Parathyroid adenoma (tissue), 2 donors: ENCODE results near the gene KRT31.

Experiments
- H2AFZ ChIP-seq: fragments of 300-600 bp; sonication (generic); one replicate; pipeline ENCODE4 v1.7.0; 2017; ENCODE audit warnings: antibody characterized with exemption, mild to moderate bottlenecking
- H3K27ac ChIP-seq: fragments of 300-600 bp; sonication (generic); one replicate; pipeline ENCODE4 v1.7.0; 2017
- H3K27me3 ChIP-seq: fragments of 300-600 bp; sonication (generic); one replicate; pipeline ENCODE4 v1.7.0; 2017; ENCODE audit warnings: low read length; ENCODE audit not compliant: control insufficient read depth, insufficient read depth
- H3K36me3 ChIP-seq: fragments of 300-600 bp; sonication (generic); one replicate; pipeline ENCODE4 v1.7.0; 2017; ENCODE audit warnings: low read length; ENCODE audit not compliant: control insufficient read depth, insufficient read depth
- H3K4me1 ChIP-seq: fragments of 300-600 bp; sonication (generic); one replicate; pipeline ENCODE4 v1.7.0; 2017; ENCODE audit warnings: control low read depth
- H3K4me2 ChIP-seq: fragments of 300-600 bp; sonication (generic); one replicate; pipeline ENCODE4 v1.7.0; 2017; ENCODE audit warnings: low read length
- H3K4me3 ChIP-seq: fragments of 300-600 bp; sonication (generic); one replicate; pipeline ENCODE4 v1.7.0; 2017; ENCODE audit warnings: low read depth, low read length
- H3K79me2 ChIP-seq: fragments of 300-600 bp; sonication (generic); one replicate; pipeline ENCODE4 v1.7.0; 2017; ENCODE audit warnings: control low read depth
- H3K9ac ChIP-seq: fragments of 300-600 bp; sonication (generic); one replicate; pipeline ENCODE4 v1.7.0; 2017; ENCODE audit warnings: mild to moderate bottlenecking
- H3K9me3 ChIP-seq: fragments of 300-600 bp; sonication (generic); one replicate; pipeline ENCODE4 v1.7.0; 2017; ENCODE audit warnings: low read length; ENCODE audit not compliant: control insufficient read depth
- TF ChIP-seq, protein P1 (sequence below): fragments of 300-600 bp; sonication (generic); IDR thresholded peaks from one replicate; pipeline ENCODE4 v1.7.0; 2017; ENCODE audit warnings: antibody characterized with exemption, mild to moderate bottlenecking
- donor health status: primary hyperparathyroidism.

The KRT31 gene

DNA sequence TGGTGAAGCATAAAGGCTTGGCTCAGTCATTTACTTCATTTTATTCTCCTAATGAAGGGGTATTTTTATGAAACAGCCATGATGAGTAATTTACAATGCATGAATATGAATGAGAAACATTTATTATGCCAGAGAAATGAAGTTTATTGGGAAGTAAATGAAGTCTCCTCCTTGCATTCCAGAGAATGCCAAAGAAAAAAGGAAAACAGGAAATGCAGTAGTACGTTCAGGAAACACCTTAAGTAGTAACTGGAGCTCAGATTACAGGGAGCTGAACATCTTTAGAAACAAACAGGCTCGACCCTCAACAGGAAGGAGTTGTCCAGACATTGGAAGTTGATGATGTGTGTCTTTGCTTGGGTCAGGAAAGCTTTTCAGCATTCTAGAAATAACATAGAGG, 19.9 kb downstream of the KRT31 start:
- H3K4me2 ChIP-seq: no peak overlapping the region
- H2AFZ ChIP-seq: no peak overlapping the region
- H3K9ac ChIP-seq: no peak overlapping the region
- TF ChIP-seq, protein P1, sequence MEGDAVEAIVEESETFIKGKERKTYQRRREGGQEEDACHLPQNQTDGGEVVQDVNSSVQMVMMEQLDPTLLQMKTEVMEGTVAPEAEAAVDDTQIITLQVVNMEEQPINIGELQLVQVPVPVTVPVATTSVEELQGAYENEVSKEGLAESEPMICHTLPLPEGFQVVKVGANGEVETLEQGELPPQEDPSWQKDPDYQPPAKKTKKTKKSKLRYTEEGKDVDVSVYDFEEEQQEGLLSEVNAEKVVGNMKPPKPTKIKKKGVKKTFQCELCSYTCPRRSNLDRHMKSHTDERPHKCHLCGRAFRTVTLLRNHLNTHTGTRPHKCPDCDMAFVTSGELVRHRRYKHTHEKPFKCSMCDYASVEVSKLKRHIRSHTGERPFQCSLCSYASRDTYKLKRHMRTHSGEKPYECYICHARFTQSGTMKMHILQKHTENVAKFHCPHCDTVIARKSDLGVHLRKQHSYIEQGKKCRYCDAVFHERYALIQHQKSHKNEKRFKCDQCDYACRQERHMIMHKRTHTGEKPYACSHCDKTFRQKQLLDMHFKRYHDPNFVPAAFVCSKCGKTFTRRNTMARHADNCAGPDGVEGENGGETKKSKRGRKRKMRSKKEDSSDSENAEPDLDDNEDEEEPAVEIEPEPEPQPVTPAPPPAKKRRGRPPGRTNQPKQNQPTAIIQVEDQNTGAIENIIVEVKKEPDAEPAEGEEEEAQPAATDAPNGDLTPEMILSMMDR: no peak
- no peaks in the 10 kb centered on the region for H3K36me3 ChIP-seq
- H3K9me3 ChIP-seq: no peaks in the 10 kb centered on the region
- H3K27me3 ChIP-seq: no peaks in the 10 kb centered on the region
- H3K4me3 ChIP-seq: no peak overlapping the region
- H3K27ac ChIP-seq: no peak overlapping the region
- no peaks in the 10 kb centered on the region for H3K4me1 ChIP-seq
- H3K79me2 ChIP-seq: no peaks in the 10 kb centered on the region

DNA sequence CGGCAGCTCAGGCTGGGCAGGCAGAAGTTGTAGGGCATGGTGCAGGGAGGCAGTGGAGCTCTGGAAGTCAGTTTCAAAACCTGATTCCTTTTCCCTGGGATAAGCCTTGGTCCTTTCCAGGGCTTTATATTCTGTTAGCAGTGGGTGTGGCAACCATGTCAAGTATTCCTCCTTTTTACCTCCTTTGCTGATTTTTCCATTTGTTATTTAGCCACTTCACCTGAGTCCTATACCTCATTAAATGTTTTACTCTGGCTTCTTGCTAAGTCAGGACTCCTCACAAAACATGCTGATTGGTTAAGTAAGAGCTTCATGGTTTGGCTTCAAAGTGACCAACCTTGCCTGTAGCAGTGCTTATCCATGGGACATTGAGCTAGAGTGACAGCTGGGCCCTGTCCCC, 27.7 kb downstream of the KRT31 start, which contains the start of gene KRT33B:
TSS of gene KRT33B (minus strand) at position 101 of the 400 bp plus-strand sequence. CDS start at position 38, 63 bp downstream.
- Histone ChIP-seq H2AFZ (no peak within 1 kb of the TSS), H3K4me3 (no peak within 1 kb of the TSS), H3K4me1 (no peaks in the 10 kb centered on the region), H3K27ac (no peak within 1 kb of the TSS), H3K9me3 (no peaks in the 10 kb centered on the region), H3K27me3 (no peaks in the 10 kb centered on the region), H3K9ac (no peak within 1 kb of the TSS), H3K36me3 (no peaks in the 10 kb centered on the region), H3K4me2 (no peak within 1 kb of the TSS), H3K79me2 (no peaks in the 10 kb centered on the region)
- TF ChIP-seq, protein P1: no peak

DNA sequence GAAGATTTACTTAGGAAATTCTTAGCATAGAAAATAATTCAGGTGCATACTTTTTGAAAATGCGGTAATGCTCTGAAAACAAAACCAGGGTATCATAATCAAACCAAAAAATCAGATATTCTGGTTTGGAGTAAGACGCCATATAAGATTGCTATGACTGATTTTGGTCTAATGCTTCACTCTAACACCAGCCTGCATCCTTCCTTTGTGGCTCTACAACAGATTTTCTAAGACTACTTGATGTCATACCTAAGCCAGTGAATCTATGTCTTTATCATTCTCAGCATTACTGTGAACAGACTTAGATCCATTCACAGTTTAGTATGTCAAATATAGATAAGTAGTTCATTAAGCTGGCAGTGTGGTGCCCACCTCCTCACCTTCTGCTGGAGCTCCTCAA, 28.4 kb downstream of the KRT31 start:
- Histone ChIP-seq H3K79me2 (no peaks in the 10 kb centered on the region), H3K4me2 (no peak overlapping the region), H3K9ac (no peak overlapping the region), H3K4me3 (no peak overlapping the region), H3K4me1 (no peaks in the 10 kb centered on the region), H3K9me3 (no peaks in the 10 kb centered on the region), H3K36me3 (no peaks in the 10 kb centered on the region), H3K27me3 (no peaks in the 10 kb centered on the region), H3K27ac (no peak overlapping the region), H2AFZ (no peak overlapping the region)
- TF ChIP-seq, protein P1: no peak

DNA sequence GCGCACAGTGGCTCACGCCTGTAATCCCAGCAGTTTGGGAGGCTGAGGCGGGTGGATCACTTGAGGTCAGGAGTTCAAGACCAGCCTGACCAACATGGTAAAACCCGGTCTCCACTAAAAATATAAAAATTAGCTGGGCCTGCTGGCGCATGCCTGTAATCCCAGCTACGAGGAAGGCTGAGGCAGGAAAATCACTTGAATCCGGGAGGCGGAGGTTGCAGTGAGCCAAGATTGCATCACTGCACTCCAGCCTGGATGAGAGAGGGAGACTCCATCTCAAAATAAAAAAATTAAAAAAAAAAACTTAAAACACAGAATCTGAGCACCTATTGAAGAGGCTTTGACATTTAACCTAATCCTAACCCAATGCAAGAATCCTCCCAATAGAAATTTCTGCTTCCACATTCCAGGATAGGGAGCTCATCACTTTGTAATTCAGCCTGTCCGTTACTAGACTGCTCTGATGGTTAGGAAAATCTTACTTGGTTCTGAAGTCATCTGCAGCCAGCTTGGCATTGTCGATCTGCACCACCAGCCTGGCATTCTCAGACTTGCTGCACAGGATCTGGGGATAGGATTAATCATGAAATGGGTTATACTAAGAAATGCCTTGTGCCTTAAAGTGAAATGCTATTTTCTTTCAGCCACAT, 29.9 kb downstream of the KRT31 start:
- Histone ChIP-seq H3K9ac (no peak overlapping the region), H3K4me2 (no peak overlapping the region), H3K4me1 (no peaks in the 10 kb centered on the region), H3K27ac (no peak overlapping the region), H3K79me2 (no peaks in the 10 kb centered on the region), H3K27me3 (no peaks in the 10 kb centered on the region), H3K36me3 (no peaks in the 10 kb centered on the region), H3K9me3 (no peaks in the 10 kb centered on the region), H2AFZ (no peak overlapping the region), H3K4me3 (no peak overlapping the region)
- TF ChIP-seq, protein P1: no peak

DNA sequence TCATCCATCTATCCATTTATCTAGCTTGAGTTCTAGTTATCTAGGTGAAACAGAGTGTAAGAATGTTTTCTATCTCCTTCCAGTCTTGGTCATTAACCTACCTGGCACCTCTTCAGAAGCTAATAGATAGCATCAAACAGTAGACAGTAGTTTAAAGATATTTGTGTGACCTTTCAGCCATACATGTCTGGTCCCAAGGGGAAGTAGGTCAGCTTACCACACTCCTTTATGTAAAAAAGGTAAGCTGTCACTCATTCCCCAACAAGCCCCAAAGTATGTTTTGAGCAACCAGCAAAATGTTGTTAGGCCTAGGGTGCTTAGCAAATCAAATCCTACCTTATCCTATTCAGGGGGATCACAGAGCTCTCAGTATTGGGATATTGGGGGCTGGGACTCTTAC, 31.3 kb downstream of the KRT31 start:
- no peak overlapping the region for H3K4me3 ChIP-seq
- H2AFZ ChIP-seq: no peak overlapping the region
- H3K9ac ChIP-seq: no peak overlapping the region
- H3K4me2 ChIP-seq: no peak overlapping the region
- H3K4me1 ChIP-seq: no peaks in the 10 kb centered on the region
- TF ChIP-seq, protein P1: no peak
- H3K79me2 ChIP-seq: no peaks in the 10 kb centered on the region
- no peaks in the 10 kb centered on the region for H3K27me3 ChIP-seq
- H3K36me3 ChIP-seq: no peaks in the 10 kb centered on the region
- no peaks in the 10 kb centered on the region for H3K9me3 ChIP-seq
- no peak overlapping the region for H3K27ac ChIP-seq
